ENCODE measurements around the gene ANTXR1.
A peak's percentile ranks its signal among the peaks of the same experiment; 100 is the strongest.

Gene ANTXR1

GRCh38 chr2:69082430-69082997 lies 69.5 kb downstream of the ANTXR1 start:
- Histone ChIP-seq H3K27me3 (no peaks in the 10 kb centered on the region), H4K20me1 (no peaks in the 10 kb centered on the region), H3K4me2 (peak overlapping the region in 7 of 11 experiments; percentile 20 to 83 (median 47); a peak in 12 of 22 replicates), H3K9ac (peak overlapping the region in 3 of 11 experiments; percentile 66 to 78 (median 78); a peak in 6 of 22 replicates), H3K27ac (peak overlapping the region in 8 of 11 experiments; percentile 4 to 94 (median 58); a peak in 11 of 22 replicates), H3K4me3 (peak overlapping the region in 1 of 10 experiments; percentile 6; a peak in 1 of 20 replicates), H3K9me3 (replicated peaks in 1 of 11) (no peaks in the 10 kb centered on the region), H3K36me3 (no peaks in the 10 kb centered on the region), H3K4me1 (peaks cover 0 to 89% (median 17%) of the 10 kb centered on the region in 10 experiments; a peak in 12 of 20 replicates)
- TF ChIP-seq Cebpa-rat (IDR thresholded peaks at IDR 0.05), result peak in 1 of 11 experiments; percentile 32; a peak in 3 of 22 replicates

GRCh38 chr2:69083235-69083748 lies 70.3 kb downstream of the ANTXR1 start:
- H3K4me2 ChIP-seq, result peak overlapping the region in 6 of 11 experiments; percentile 20 to 83 (median 64); a peak in 10 of 22 replicates
- TF ChIP-seq Cebpa-rat (IDR thresholded peaks at IDR 0.05), result peak in 4 of 11 experiments; percentile 37 to 65 (median 50); a peak in 4 of 22 replicates
- H3K4me3 ChIP-seq, result peak overlapping the region in 2 of 10 experiments; percentile 2 to 4; a peak in 2 of 20 replicates
- peaks cover 0 to 97% (median 17%) of the 10 kb centered on the region in 10 experiments; a peak in 12 of 20 replicates for H3K4me1 ChIP-seq
- peak overlapping the region in 3 of 11 experiments; percentile 66 to 78 (median 78); a peak in 6 of 22 replicates for H3K9ac ChIP-seq
- H3K27ac ChIP-seq, result peak overlapping the region in 8 of 11 experiments; percentile 4 to 94 (median 58); a peak in 12 of 22 replicates
- no peaks in the 10 kb centered on the region for H3K27me3 ChIP-seq
- H4K20me1 ChIP-seq, result no peaks in the 10 kb centered on the region
- no peaks in the 10 kb centered on the region for H3K9me3 ChIP-seq (replicated peaks in 1 of 11)
- H3K36me3 ChIP-seq, result no peaks in the 10 kb centered on the region; a peak in 1 of 22 replicates

GRCh38 chr2:69084492-69084891 lies 71.5 kb downstream of the ANTXR1 start:
- H3K36me3 ChIP-seq, result no peaks in the 10 kb centered on the region; a peak in 1 of 22 replicates
- H3K4me3 ChIP-seq, result no peak overlapping the region
- no peak for TF ChIP-seq Cebpa-rat (IDR thresholded peaks at IDR 0.05)
- no peak overlapping the region for H3K9ac ChIP-seq
- H3K9me3 ChIP-seq (replicated peaks in 1 of 11), result no peaks in the 10 kb centered on the region
- H3K4me2 ChIP-seq, result peak overlapping the region in 2 of 11 experiments; percentile 81 to 83; a peak in 3 of 22 replicates
- H3K27ac ChIP-seq, result peak overlapping the region in 2 of 11 experiments; percentile 93 to 94; a peak in 2 of 22 replicates
- H3K4me1 ChIP-seq, result peaks cover 0 to 100% (median 17%) of the 10 kb centered on the region in 10 experiments; a peak in 12 of 20 replicates
- H3K27me3 ChIP-seq, result no peaks in the 10 kb centered on the region
- no peaks in the 10 kb centered on the region for H4K20me1 ChIP-seq

DNA sequence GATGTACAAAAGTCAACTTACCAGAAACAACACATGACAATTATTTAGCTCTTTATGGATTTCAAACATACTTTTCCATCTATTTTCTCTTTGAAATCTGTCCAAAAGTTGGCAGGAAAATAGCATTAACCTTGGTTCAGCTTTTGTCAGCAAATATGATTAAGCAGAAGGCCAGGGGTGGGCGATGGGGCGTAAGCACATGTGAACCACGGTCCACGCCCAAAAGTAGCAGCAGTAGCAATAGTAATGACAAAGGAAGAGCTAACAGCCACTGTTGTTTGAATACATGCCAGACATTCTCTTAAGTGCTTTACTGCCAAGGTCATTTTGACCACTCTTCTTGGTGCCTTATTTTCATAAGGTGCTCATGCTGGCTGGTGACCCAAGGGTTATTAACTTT lies 73.5 kb downstream of the ANTXR1 start:
- H3K4me1 ChIP-seq, result peaks cover 0 to 100% (median 17%) of the 10 kb centered on the region in 10 experiments; a peak in 12 of 20 replicates
- H3K4me2 ChIP-seq, result peak overlapping the region in 4 of 11 experiments; percentile 15 to 93 (median 64); a peak in 6 of 22 replicates
- H3K36me3 ChIP-seq, result no peaks in the 10 kb centered on the region; a peak in 1 of 22 replicates
- H3K4me3 ChIP-seq, result no peak overlapping the region
- H3K9me3 ChIP-seq (replicated peaks in 1 of 11), result no peaks in the 10 kb centered on the region
- no peak for TF ChIP-seq Cebpa-rat (IDR thresholded peaks at IDR 0.05)
- peak overlapping the region in 1 of 11 experiments; percentile 32; a peak in 1 of 22 replicates for H3K27ac ChIP-seq
- no peak overlapping the region for H3K9ac ChIP-seq
- no peaks in the 10 kb centered on the region for H4K20me1 ChIP-seq
- no peaks in the 10 kb centered on the region for H3K27me3 ChIP-seq

GRCh38 chr2:69087211-69087911 lies 74.4 kb downstream of the ANTXR1 start:
- H3K4me1 ChIP-seq, result peaks cover 0 to 100% (median 12%) of the 10 kb centered on the region in 10 experiments; a peak in 12 of 20 replicates
- TF ChIP-seq Cebpa-rat (IDR thresholded peaks at IDR 0.05), result no peak
- no peaks in the 10 kb centered on the region; a peak in 1 of 22 replicates for H3K36me3 ChIP-seq
- H3K9me3 ChIP-seq (replicated peaks in 1 of 11), result no peaks in the 10 kb centered on the region
- no peak overlapping the region for H3K4me3 ChIP-seq
- H4K20me1 ChIP-seq, result no peaks in the 10 kb centered on the region
- H3K9ac ChIP-seq, result no peak overlapping the region
- H3K4me2 ChIP-seq, result peak overlapping the region in 3 of 11 experiments; percentile 43 to 93 (median 86); a peak in 5 of 22 replicates
- H3K27ac ChIP-seq, result peak overlapping the region in 3 of 11 experiments; percentile 18 to 92 (median 86); a peak in 3 of 22 replicates
- no peaks in the 10 kb centered on the region for H3K27me3 ChIP-seq

- no peaks in the 10 kb centered on the region; a peak in 1 of 22 replicates for H3K36me3 ChIP-seq
- no peak for TF ChIP-seq Cebpa-rat (IDR thresholded peaks at IDR 0.05)
Measured at GRCh38 chr2:69087912-69088240, 74.9 kb downstream of the ANTXR1 start.

DNA sequence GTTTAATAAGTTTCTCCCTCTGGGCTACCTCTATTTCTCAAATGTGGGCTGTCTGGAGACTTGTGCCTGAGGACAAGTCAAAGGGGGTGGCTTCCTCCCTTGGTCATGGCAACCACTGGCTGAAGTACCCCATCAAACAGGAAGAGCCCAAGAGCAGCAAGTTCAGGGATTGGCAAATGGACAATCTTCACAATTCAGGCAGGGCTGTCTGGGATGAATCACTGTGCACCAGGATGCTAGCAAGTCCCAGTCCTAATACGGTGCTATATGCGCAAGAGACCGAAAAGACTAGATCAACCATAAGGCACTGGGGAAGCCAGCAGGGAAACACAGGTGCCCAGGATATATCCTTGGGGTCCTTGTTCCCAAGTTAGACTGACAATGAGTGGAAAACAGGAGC lies 75.5 kb downstream of the ANTXR1 start:
- Histone ChIP-seq H3K4me1 (peaks cover 0 to 100% (median 5%) of the 10 kb centered on the region in 10 experiments; a peak in 10 of 20 replicates), H3K27ac (peak overlapping the region in 3 of 11 experiments; percentile 31 to 92 (median 86); a peak in 5 of 22 replicates), H3K27me3 (no peaks in the 10 kb centered on the region), H4K20me1 (no peaks in the 10 kb centered on the region), H3K9ac (peak overlapping the region in 1 of 11 experiments; percentile 72; a peak in 3 of 22 replicates), H3K36me3 (no peaks in the 10 kb centered on the region; a peak in 1 of 22 replicates), H3K9me3 (replicated peaks in 1 of 11) (no peaks in the 10 kb centered on the region), H3K4me2 (peak overlapping the region in 3 of 11 experiments; percentile 71 to 93 (median 86); a peak in 6 of 22 replicates), H3K4me3 (no peak overlapping the region)
- TF ChIP-seq Cebpa-rat (IDR thresholded peaks at IDR 0.05), result no peak

More at GRCh38 chr2:69087912-69088240, 74.9 kb downstream of the ANTXR1 start:
- H3K9ac ChIP-seq, result peak overlapping the region in 1 of 11 experiments; percentile 72; a peak in 1 of 22 replicates
- no peak overlapping the region for H3K4me3 ChIP-seq
- H4K20me1 ChIP-seq, result no peaks in the 10 kb centered on the region
- H3K4me2 ChIP-seq, result peak overlapping the region in 3 of 11 experiments; percentile 43 to 93 (median 86); a peak in 5 of 22 replicates
- peaks cover 0 to 100% (median 8%) of the 10 kb centered on the region in 10 experiments; a peak in 10 of 20 replicates for H3K4me1 ChIP-seq
- no peaks in the 10 kb centered on the region for H3K9me3 ChIP-seq (replicated peaks in 1 of 11)
- H3K27ac ChIP-seq, result peak overlapping the region in 2 of 11 experiments; percentile 86 to 92; a peak in 3 of 22 replicates
- H3K27me3 ChIP-seq, result no peaks in the 10 kb centered on the region

- no peak overlapping the region for H3K4me3 ChIP-seq
- no peaks in the 10 kb centered on the region for H4K20me1 ChIP-seq
- H3K4me2 ChIP-seq, result peak overlapping the region in 3 of 11 experiments; percentile 71 to 93 (median 86); a peak in 6 of 22 replicates
- no peaks in the 10 kb centered on the region for H3K27me3 ChIP-seq
- H3K4me1 ChIP-seq, result peaks cover 0 to 96% (median 5%) of the 10 kb centered on the region in 10 experiments; a peak in 8 of 20 replicates
- no peaks in the 10 kb centered on the region for H3K9me3 ChIP-seq (replicated peaks in 1 of 11)
- peak overlapping the region in 3 of 11 experiments; percentile 64 to 92 (median 86); a peak in 6 of 22 replicates for H3K27ac ChIP-seq
- H3K36me3 ChIP-seq, result no peaks in the 10 kb centered on the region; a peak in 1 of 22 replicates
- peak overlapping the region in 2 of 11 experiments; percentile 63 to 83; a peak in 3 of 22 replicates for H3K9ac ChIP-seq
- peak in 1 of 11 experiments; percentile 17; a peak in 1 of 22 replicates for TF ChIP-seq Cebpa-rat (IDR thresholded peaks at IDR 0.05)
Measured at GRCh38 chr2:69089266-69089665, 76.3 kb downstream of the ANTXR1 start.
